OCI-LY1 (cell line): Measurements from ENCODE around the gene CAMTA1.

Experiments
- H2AFZ ChIP-seq: fragments of 200-600 bp; sonication (generic), shearing (Covaris generic); 2 replicates; pipeline ENCODE4 v1.6.0; 2014; ENCODE audit warnings: antibody characterized with exemption, mild to moderate bottlenecking, low read length
- H3F3A ChIP-seq: fragments of 200-600 bp; sonication (generic), shearing (Covaris generic); 2 replicates; pipeline ENCODE4 v1.6.0; 2014; ENCODE audit warnings: mild to moderate bottlenecking, antibody characterized with exemption, low read length, moderate library complexity; ENCODE audit not compliant: insufficient read depth
- H3K27ac ChIP-seq: fragments of 200-600 bp; sonication (generic); 2 replicates; pipeline ENCODE4 v1.5.1; 2014; ENCODE audit warnings: low read length, mixed run types, mild to moderate bottlenecking, low read depth; ENCODE audit not compliant: poor library complexity, severe bottlenecking
- H3K27me3 ChIP-seq: fragments of 200-600 bp; sonication (generic); 2 replicates; pipeline ENCODE4 v1.6.0; 2014; ENCODE audit warnings: antibody characterized with exemption, mild to moderate bottlenecking, low read length, moderate library complexity; ENCODE audit not compliant: insufficient read depth
- H3K36me3 ChIP-seq: fragments of 200-600 bp; sonication (generic); 2 replicates; pipeline ENCODE4 v1.6.1; 2014; ENCODE audit warnings: mild to moderate bottlenecking, antibody characterized with exemption, low read length, moderate library complexity, mixed read lengths; ENCODE audit not compliant: insufficient read depth
- H3K4me1 ChIP-seq: fragments of 200-600 bp; sonication (generic); 2 replicates; pipeline ENCODE4 v1.5.1; 2014; ENCODE audit warnings: mild to moderate bottlenecking, low read length, moderate library complexity; ENCODE audit not compliant: insufficient read depth, severe bottlenecking
- H3K4me2 ChIP-seq: fragments of 200-600 bp; sonication (generic), shearing (Covaris generic); 2 replicates; pipeline ENCODE4 v1.6.1; 2014; ENCODE audit warnings: low read length
- H3K4me3 ChIP-seq: fragments of 200-600 bp; sonication (generic); 2 replicates; pipeline ENCODE4 v1.5.1; 2014; ENCODE audit warnings: low read length, low read depth, mild to moderate bottlenecking, mixed read lengths; ENCODE audit not compliant: poor library complexity, severe bottlenecking
- H3K79me2 ChIP-seq: fragments of 200-600 bp; shearing (Covaris generic); 2 replicates; pipeline ENCODE4 v1.6.1; 2016; ENCODE audit warnings: mixed run types, low read length, mixed read lengths; ENCODE audit not compliant: insufficient read depth
- H3K9ac ChIP-seq: fragments of 200-600 bp; sonication (generic), shearing (Covaris generic); 2 replicates; pipeline ENCODE4 v1.6.1; 2014; ENCODE audit warnings: mild to moderate bottlenecking, low read length, mixed read lengths
- H3K9me2 ChIP-seq: fragments of 200-600 bp; sonication (generic), shearing (Covaris generic); 2 replicates; pipeline ENCODE4 v1.6.1; 2014; ENCODE audit warnings: low read depth, mild to moderate bottlenecking, low read length, mixed read lengths
- H3K9me3 ChIP-seq: fragments of 200-600 bp; shearing (Covaris generic); 2 replicates; pipeline ENCODE4 v1.6.1; 2014; ENCODE audit warnings: low read length, mixed read lengths
- H4K20me1 ChIP-seq: fragments of 200-600 bp; sonication (generic), shearing (Covaris generic); 2 replicates; pipeline ENCODE4 v1.6.0; 2016; ENCODE audit warnings: mild to moderate bottlenecking, low read length; ENCODE audit not compliant: insufficient read depth
- EZH2 ChIP-seq: fragments of 200-600 bp; sonication (generic), shearing (Covaris generic); IDR thresholded peaks from 2 replicates; pipeline ENCODE4 v1.8.0; 2017; ENCODE audit warnings: borderline replicate concordance, mixed run types, mild to moderate bottlenecking, antibody characterized with exemption, low read length, moderate library complexity, mixed read lengths
- TF ChIP-seq, protein P1 (sequence below): fragments of 200-600 bp; sonication (generic), shearing (Covaris generic); IDR thresholded peaks from 2 replicates; pipeline ENCODE4 v1.5.1; 2017; ENCODE audit warnings: mild to moderate bottlenecking, antibody characterized with exemption, low read length, moderate library complexity, mixed read lengths

The CAMTA1 gene

DNA sequence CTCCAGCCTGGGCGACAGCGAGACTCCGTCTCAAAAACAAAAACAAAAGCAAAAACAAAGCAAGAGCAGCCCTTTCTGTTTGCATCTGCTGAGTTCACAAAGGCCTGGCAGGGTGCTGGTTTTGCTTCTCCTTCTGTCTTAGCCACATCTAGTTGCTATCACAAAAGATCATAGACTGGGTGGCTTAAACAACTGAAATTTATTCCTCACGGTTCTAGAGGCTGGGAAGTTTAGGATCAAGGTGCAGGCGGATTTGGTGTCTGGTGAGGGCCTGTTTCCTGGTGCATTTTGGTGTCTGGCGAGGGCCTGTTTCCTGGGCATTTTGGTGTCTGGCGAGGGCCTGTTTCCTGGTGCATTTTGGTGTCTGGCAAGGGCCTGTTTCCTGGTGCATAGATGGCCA, 471.3 kb downstream of the CAMTA1 start:
- Histone ChIP-seq H3K27ac (no peak overlapping the region), H3K9ac (no peak overlapping the region), H3F3A (no peaks in the 10 kb centered on the region), H2AFZ (no peak overlapping the region), H3K9me3 (no peaks in the 10 kb centered on the region), H3K4me3 (no peak overlapping the region), H4K20me1 (no peaks in the 10 kb centered on the region), H3K79me2 (no peaks in the 10 kb centered on the region), H3K27me3 (0 out of 2 replicates have a peak, but pooled peaks cover 6% of the 10 kb centered on the region), H3K4me1 (no peaks in the 10 kb centered on the region), H3K9me2 (no peaks in the 10 kb centered on the region), H3K4me2 (no peak overlapping the region), H3K36me3 (no peaks in the 10 kb centered on the region)
- TF ChIP-seq, protein P1, sequence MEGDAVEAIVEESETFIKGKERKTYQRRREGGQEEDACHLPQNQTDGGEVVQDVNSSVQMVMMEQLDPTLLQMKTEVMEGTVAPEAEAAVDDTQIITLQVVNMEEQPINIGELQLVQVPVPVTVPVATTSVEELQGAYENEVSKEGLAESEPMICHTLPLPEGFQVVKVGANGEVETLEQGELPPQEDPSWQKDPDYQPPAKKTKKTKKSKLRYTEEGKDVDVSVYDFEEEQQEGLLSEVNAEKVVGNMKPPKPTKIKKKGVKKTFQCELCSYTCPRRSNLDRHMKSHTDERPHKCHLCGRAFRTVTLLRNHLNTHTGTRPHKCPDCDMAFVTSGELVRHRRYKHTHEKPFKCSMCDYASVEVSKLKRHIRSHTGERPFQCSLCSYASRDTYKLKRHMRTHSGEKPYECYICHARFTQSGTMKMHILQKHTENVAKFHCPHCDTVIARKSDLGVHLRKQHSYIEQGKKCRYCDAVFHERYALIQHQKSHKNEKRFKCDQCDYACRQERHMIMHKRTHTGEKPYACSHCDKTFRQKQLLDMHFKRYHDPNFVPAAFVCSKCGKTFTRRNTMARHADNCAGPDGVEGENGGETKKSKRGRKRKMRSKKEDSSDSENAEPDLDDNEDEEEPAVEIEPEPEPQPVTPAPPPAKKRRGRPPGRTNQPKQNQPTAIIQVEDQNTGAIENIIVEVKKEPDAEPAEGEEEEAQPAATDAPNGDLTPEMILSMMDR = no peak
- no peak for TF ChIP-seq EZH2

- no peak for TF ChIP-seq EZH2
- TF ChIP-seq, protein P1 = no peak
- Histone ChIP-seq H3K4me1 (no peaks in the 10 kb centered on the region), H3K79me2 (no peaks in the 10 kb centered on the region), H3K9ac (no peak overlapping the region), H2AFZ (no peak overlapping the region), H3K4me3 (no peak overlapping the region), H3K27me3 (0 out of 2 replicates have a peak, but pooled peaks cover 6% of the 10 kb centered on the region), H3K4me2 (no peak overlapping the region), H3K27ac (no peak overlapping the region), H3K9me3 (no peaks in the 10 kb centered on the region), H3K36me3 (no peaks in the 10 kb centered on the region), H3K9me2 (no peaks in the 10 kb centered on the region), H4K20me1 (no peaks in the 10 kb centered on the region), H3F3A (no peaks in the 10 kb centered on the region)
These were observed 472.0 kb downstream of the CAMTA1 start for GRCh38 chr1:7257225-7257624.

GRCh38 chr1:7258589-7259135, 473.4 kb downstream of the CAMTA1 start:
- no peak for TF ChIP-seq EZH2
- TF ChIP-seq, protein P1 = no peak
- no peak overlapping the region for H3K27ac ChIP-seq
- H3F3A ChIP-seq = no peaks in the 10 kb centered on the region

More at GRCh38 chr1:7258589-7259135, 473.4 kb downstream of the CAMTA1 start:
- Histone ChIP-seq H3K4me2 (no peak overlapping the region), H2AFZ (no peak overlapping the region), H3K9ac (no peak overlapping the region), H3K4me1 (no peaks in the 10 kb centered on the region), H3K27me3 (0 out of 2 replicates have a peak, but pooled peaks cover 10% of the 10 kb centered on the region), H3K79me2 (no peaks in the 10 kb centered on the region), H3K9me2 (no peaks in the 10 kb centered on the region), H4K20me1 (no peaks in the 10 kb centered on the region), H3K9me3 (no peaks in the 10 kb centered on the region), H3K4me3 (no peak overlapping the region), H3K36me3 (no peaks in the 10 kb centered on the region)
